Suppressor macrophage (primary cell): ENCODE data around the gene MYO1H.
A peak's percentile ranks its signal among the peaks of the same experiment; 100 is the strongest.
"Not testable (repeated sequence)": the region's sequence is repeated elsewhere in the genome, so short reads cannot be mapped to it uniquely, and the experiment has no call there.

Experiments
- DNase-seq, 4 experiments: peaks; one replicate each; pipeline ENCODE4 v3.0.0-alpha.2; 2020 to 2022

Gene MYO1H

GRCh38 chr12:109346920-109347319 is 780 bp upstream of the MYO1H start:
- DNase-seq, result peak in 1 of 4 experiments; percentile 28

- DNase-seq, result no peak
Observed at GRCh38 chr12:109352184-109352583, 4.5 kb downstream of the MYO1H start.

GRCh38 chr12:109356577-109356976 is 8.9 kb downstream of the MYO1H start:
- DNase-seq, result no peak

- DNase-seq, result no peak
Observed at GRCh38 chr12:109357032-109357431, 9.3 kb downstream of the MYO1H start.

- DNase-seq, result peak; percentile 32 to 78 (median 58)
Observed at GRCh38 chr12:109358154-109358869, 10.6 kb downstream of the MYO1H start.

GRCh38 chr12:109359131-109359690 is 11.5 kb downstream of the MYO1H start:
- no peak for DNase-seq

GRCh38 chr12:109369831-109370230 is 22.1 kb downstream of the MYO1H start:
- DNase-seq, result peak; percentile 10 to 61 (median 54)

- DNase-seq, result no peak
Observed at GRCh38 chr12:109377139-109377685, 29.5 kb downstream of the MYO1H start.

GRCh38 chr12:109378569-109378968 is 30.9 kb downstream of the MYO1H start:
- DNase-seq, result no peak

- no peak for DNase-seq
Observed at GRCh38 chr12:109382031-109382430, 34.3 kb downstream of the MYO1H start.

GRCh38 chr12:109383240-109383639 is 35.5 kb downstream of the MYO1H start:
- DNase-seq, result no peak

- DNase-seq, result peak; percentile 32 to 65 (median 52)
Observed at GRCh38 chr12:109385339-109386058, 37.8 kb downstream of the MYO1H start.

GRCh38 chr12:109386059-109386433 is 38.3 kb downstream of the MYO1H start:
- no peak for DNase-seq

GRCh38 chr12:109387425-109388166 is 39.9 kb downstream of the MYO1H start:
- DNase-seq, result peak; percentile 11 to 53 (median 40)

- no peak for DNase-seq
Observed at GRCh38 chr12:109388167-109388563, 40.5 kb downstream of the MYO1H start.

GRCh38 chr12:109389146-109389545 is 41.4 kb downstream of the MYO1H start:
- DNase-seq, result peak in 1 of 4 experiments; percentile 7

- DNase-seq, result peak; percentile 60 to 79 (median 70)
Observed at GRCh38 chr12:109393437-109394345, 46.0 kb downstream of the MYO1H start.

GRCh38 chr12:109394891-109395290 is 47.2 kb downstream of the MYO1H start:
- DNase-seq, result no peak

- DNase-seq, result not testable (repeated sequence)
Observed at GRCh38 chr12:109404841-109405240, 57.1 kb downstream of the MYO1H start.

- not testable (repeated sequence) for DNase-seq
Observed at GRCh38 chr12:109406147-109406546, 58.4 kb downstream of the MYO1H start.

- DNase-seq, result no peak
Observed at GRCh38 chr12:109418848-109419480, 71.3 kb downstream of the MYO1H start.
